Measurements from ENCODE around the gene CCDC134.
"Not testable (repeated sequence)": the region's sequence is repeated elsewhere in the genome, so short reads cannot be mapped to it uniquely, and the experiment has no call there.

The CCDC134 gene

GRCh38 chr22:41862530-41863266 lies 62.2 kb downstream of the CCDC134 start:
- TF ChIP-seq EZH2 (IDR thresholded peaks at IDR 0.05; ENCODE audit: borderline replicate concordance, low read length) (no peak), CTCF (IDR thresholded peaks at IDR 0.05; ENCODE audit: low read length) (no peak)
- Histone ChIP-seq H3K4me2 (ENCODE audit: low read length) (peak overlapping the region; percentile 48), H3K4me1 (ENCODE audit: insufficient read depth, low read length, severe bottlenecking) (peaks cover 59% of the 10 kb centered on the region), H3K27ac (ENCODE audit: low read depth, low read length, poor library complexity, severe bottlenecking) (peak overlapping the region; percentile 85), H2AFZ (ENCODE audit: low read length) (no peak overlapping the region), H3K36me3 (ENCODE audit: insufficient read depth, low read length) (peaks cover 65% of the 10 kb centered on the region), H4K20me1 (ENCODE audit: insufficient read depth, low read length) (no peaks in the 10 kb centered on the region), H3K79me2 (ENCODE audit: insufficient read depth, low read length) (peaks cover 79% of the 10 kb centered on the region), H3K9me3 (ENCODE audit: low read length) (no peaks in the 10 kb centered on the region), H3F3A (ENCODE audit: insufficient read depth, low read length) (no peaks in the 10 kb centered on the region), H3K9ac (ENCODE audit: low read length) (peak overlapping the region; percentile 55), H3K27me3 (ENCODE audit: insufficient read depth, low read length) (no peaks in the 10 kb centered on the region), H3K9me2 (ENCODE audit: low read depth, low read length) (no peaks in the 10 kb centered on the region), H3K4me3 (ENCODE audit: low read depth, low read length, poor library complexity, severe bottlenecking) (peak overlapping the region; percentile 12)

- Histone ChIP-seq H3K79me2 (ENCODE audit: insufficient read depth, low read length) (peaks cover 72% of the 10 kb centered on the region), H3K9ac (ENCODE audit: low read length) (no peak overlapping the region; the same call in 1 of the 2 replicates), H3K9me2 (ENCODE audit: low read depth, low read length) (no peaks in the 10 kb centered on the region), H3K9me3 (ENCODE audit: low read length) (no peaks in the 10 kb centered on the region), H3K4me2 (ENCODE audit: low read length) (no peak overlapping the region), H3K27me3 (ENCODE audit: insufficient read depth, low read length) (no peaks in the 10 kb centered on the region), H4K20me1 (ENCODE audit: insufficient read depth, low read length) (no peaks in the 10 kb centered on the region), H3F3A (ENCODE audit: insufficient read depth, low read length) (no peaks in the 10 kb centered on the region), H3K4me3 (ENCODE audit: low read depth, low read length, poor library complexity, severe bottlenecking) (no peak overlapping the region), H2AFZ (ENCODE audit: low read length) (no peak overlapping the region), H3K27ac (ENCODE audit: low read depth, low read length, poor library complexity, severe bottlenecking) (peak overlapping the region; percentile 85), H3K4me1 (ENCODE audit: insufficient read depth, low read length, severe bottlenecking) (peaks cover 51% of the 10 kb centered on the region), H3K36me3 (ENCODE audit: insufficient read depth, low read length) (peaks cover 65% of the 10 kb centered on the region)
- TF ChIP-seq CTCF (IDR thresholded peaks at IDR 0.05; ENCODE audit: low read length) (no peak), EZH2 (IDR thresholded peaks at IDR 0.05; ENCODE audit: borderline replicate concordance, low read length) (no peak)
Measured at GRCh38 chr22:41863472-41863871, 63.0 kb downstream of the CCDC134 start.

GRCh38 chr22:41868556-41868955 lies 68.1 kb downstream of the CCDC134 start:
- peaks cover 91% of the 10 kb centered on the region for H3K36me3 ChIP-seq (ENCODE audit: insufficient read depth, low read length)
- H3K4me2 ChIP-seq (ENCODE audit: low read length), result no peak overlapping the region
- H3K9me3 ChIP-seq (ENCODE audit: low read length), result no peaks in the 10 kb centered on the region
- no peak overlapping the region for H2AFZ ChIP-seq (ENCODE audit: low read length)
- H3F3A ChIP-seq (ENCODE audit: insufficient read depth, low read length), result no peaks in the 10 kb centered on the region
- no peak overlapping the region for H3K9ac ChIP-seq (ENCODE audit: low read length)
- no peak overlapping the region for H3K4me3 ChIP-seq (ENCODE audit: low read depth, low read length, poor library complexity, severe bottlenecking)
- TF ChIP-seq CTCF (IDR thresholded peaks at IDR 0.05; ENCODE audit: low read length) (no peak), EZH2 (IDR thresholded peaks at IDR 0.05; ENCODE audit: borderline replicate concordance, low read length) (no peak)
- H3K4me1 ChIP-seq (ENCODE audit: insufficient read depth, low read length, severe bottlenecking), result no peaks in the 10 kb centered on the region
- H3K27ac ChIP-seq (ENCODE audit: low read depth, low read length, poor library complexity, severe bottlenecking), result no peak overlapping the region
- peaks cover 21% of the 10 kb centered on the region for H3K79me2 ChIP-seq (ENCODE audit: insufficient read depth, low read length)
- H3K9me2 ChIP-seq (ENCODE audit: low read depth, low read length), result no peaks in the 10 kb centered on the region
- no peaks in the 10 kb centered on the region for H3K27me3 ChIP-seq (ENCODE audit: insufficient read depth, low read length)
- no peaks in the 10 kb centered on the region for H4K20me1 ChIP-seq (ENCODE audit: insufficient read depth, low read length)

- not testable (repeated sequence) for H3K9ac ChIP-seq (ENCODE audit: low read length); H3K9me3 ChIP-seq (ENCODE audit: low read length); H3K4me3 ChIP-seq (ENCODE audit: low read depth, low read length, poor library complexity, severe bottlenecking); H3K4me2 ChIP-seq (ENCODE audit: low read length); H3K9me2 ChIP-seq (ENCODE audit: low read depth, low read length); H3K79me2 ChIP-seq (ENCODE audit: insufficient read depth, low read length); H4K20me1 ChIP-seq (ENCODE audit: insufficient read depth, low read length); H2AFZ ChIP-seq (ENCODE audit: low read length); H3K4me1 ChIP-seq (ENCODE audit: insufficient read depth, low read length, severe bottlenecking); H3K27ac ChIP-seq (ENCODE audit: low read depth, low read length, poor library complexity, severe bottlenecking); H3K27me3 ChIP-seq (ENCODE audit: insufficient read depth, low read length); H3F3A ChIP-seq (ENCODE audit: insufficient read depth, low read length)
- peaks cover 98% of the 10 kb centered on the region for H3K36me3 ChIP-seq (ENCODE audit: insufficient read depth, low read length)
Measured at GRCh38 chr22:41870081-41870480, 69.6 kb downstream of the CCDC134 start.
